ENCODE measurements around the gene RNF111. TPM values are rescaled to one million over a fixed set of nuclear protein-coding genes. Genes with fewer than 3 reads are reported as not detected.
"Not testable (repeated sequence)": the region's sequence is repeated elsewhere in the genome, so short reads cannot be mapped to it uniquely, and the experiment has no call there.

Gene RNF111
- total and polyA plus RNA-seq, 2 donors from 2014 or later: 8.7 to 33.0 TPM

- Histone ChIP-seq H3K27ac (ENCODE audit: low read depth in 2 of 2, low read length in 2 of 2) (no peak overlapping the region), H3K36me3 (ENCODE audit: control insufficient read depth in 2 of 3, insufficient read depth in 3 of 3, low read length in 3 of 3) (peaks cover 7 to 15% (median 8%) of the 10 kb centered on the region in 3 donors), H3K9me3 (ENCODE audit: control insufficient read depth in 2 of 3, insufficient read depth in 1 of 3, low read length in 3 of 3) (no peaks in the 10 kb centered on the region), H3K27me3 (ENCODE audit: control insufficient read depth, insufficient read depth, low read length) (no peaks in the 10 kb centered on the region), H3K4me3 (ENCODE audit: low read length in 3 of 3) (no peak overlapping the region), H3K9ac (ENCODE audit: low read length in 3 of 3) (no peak overlapping the region), H3K4me1 (ENCODE audit: control insufficient read depth in 2 of 3, insufficient read depth in 2 of 3, low read depth in 1 of 3, low read length in 3 of 3) (peaks cover 0 to 3% (median 2%) of the 10 kb centered on the region in 3 donors)
- FAIRE-seq (no peak), DNase-seq (peak in 4 of 5 donors; percentile 16 to 48 (median 34))
- peak; percentile 25 for TF ChIP-seq CTCF (IDR thresholded peaks at IDR 0.05; ENCODE audit: borderline replicate concordance, extremely low read depth, insufficient read depth)
- intact Hi-C loops (cut with DNase I): no loop called here
Observed at GRCh38 chr15:59138243-59138642, 150.8 kb downstream of the RNF111 start.

- no peak overlapping the region for H3K27ac ChIP-seq (ENCODE audit: low read depth in 2 of 2, low read length in 2 of 2)
- intact Hi-C loops (cut with DNase I): no loop called here
- DNase-seq: peak in 1 of 5 donors; percentile 68
Observed at GRCh38 chr15:59140422-59141226, 153.2 kb downstream of the RNF111 start.

GRCh38 chr15:59143281-59143680 lies 155.8 kb downstream of the RNF111 start:
- H3K9ac ChIP-seq (ENCODE audit: low read length in 3 of 3): no peak overlapping the region
- H3K4me3 ChIP-seq (ENCODE audit: low read length in 3 of 3): no peak overlapping the region
- TF ChIP-seq CTCF (IDR thresholded peaks at IDR 0.05; ENCODE audit: borderline replicate concordance, extremely low read depth, insufficient read depth): no peak
- no peaks in the 10 kb centered on the region for H3K27me3 ChIP-seq (ENCODE audit: control insufficient read depth, insufficient read depth, low read length)
- peaks cover 0 to 3% (median 2%) of the 10 kb centered on the region in 3 donors for H3K4me1 ChIP-seq (ENCODE audit: control insufficient read depth in 2 of 3, insufficient read depth in 2 of 3, low read depth in 1 of 3, low read length in 3 of 3)
- H3K27ac ChIP-seq (ENCODE audit: low read depth in 2 of 2, low read length in 2 of 2): no peak overlapping the region
- no peak for DNase-seq
- intact Hi-C loops (cut with DNase I): no loop called here
- no peaks in the 10 kb centered on the region for H3K9me3 ChIP-seq (ENCODE audit: control insufficient read depth in 2 of 3, insufficient read depth in 1 of 3, low read length in 3 of 3)
- no peak for FAIRE-seq
- H3K36me3 ChIP-seq (ENCODE audit: control insufficient read depth in 2 of 3, insufficient read depth in 3 of 3, low read length in 3 of 3): peaks cover 5 to 7% (median 6%) of the 10 kb centered on the region in 3 donors

More at GRCh38 chr15:59140422-59141226, 153.2 kb downstream of the RNF111 start:
- no peak for TF ChIP-seq CTCF (IDR thresholded peaks at IDR 0.05; ENCODE audit: borderline replicate concordance, extremely low read depth, insufficient read depth)
- no peak overlapping the region for H3K9ac ChIP-seq (ENCODE audit: low read length in 3 of 3)
- no peaks in the 10 kb centered on the region for H3K27me3 ChIP-seq (ENCODE audit: control insufficient read depth, insufficient read depth, low read length)
- no peak overlapping the region for H3K4me3 ChIP-seq (ENCODE audit: low read length in 3 of 3)
- H3K4me1 ChIP-seq (ENCODE audit: control insufficient read depth in 2 of 3, insufficient read depth in 2 of 3, low read depth in 1 of 3, low read length in 3 of 3): peaks cover 0 to 3% (median 2%) of the 10 kb centered on the region in 3 donors
- peaks cover 7 to 12% (median 7%) of the 10 kb centered on the region in 3 donors for H3K36me3 ChIP-seq (ENCODE audit: control insufficient read depth in 2 of 3, insufficient read depth in 3 of 3, low read length in 3 of 3)
- no peak for FAIRE-seq
- H3K9me3 ChIP-seq (ENCODE audit: control insufficient read depth in 2 of 3, insufficient read depth in 1 of 3, low read length in 3 of 3): no peaks in the 10 kb centered on the region

GRCh38 chr15:59144594-59144993 lies 157.1 kb downstream of the RNF111 start:
- H3K4me3 ChIP-seq (ENCODE audit: low read length in 3 of 3); H3K27me3 ChIP-seq (ENCODE audit: control insufficient read depth, insufficient read depth, low read length); FAIRE-seq; H3K27ac ChIP-seq (ENCODE audit: low read depth in 2 of 2, low read length in 2 of 2); H3K9me3 ChIP-seq (ENCODE audit: control insufficient read depth in 2 of 3, insufficient read depth in 1 of 3, low read length in 3 of 3); H3K36me3 ChIP-seq (ENCODE audit: control insufficient read depth in 2 of 3, insufficient read depth in 3 of 3, low read length in 3 of 3); H3K9ac ChIP-seq (ENCODE audit: low read length in 3 of 3); H3K4me1 ChIP-seq (ENCODE audit: control insufficient read depth in 2 of 3, insufficient read depth in 2 of 3, low read depth in 1 of 3, low read length in 3 of 3); intact Hi-C loops (cut with DNase I); DNase-seq: not testable (repeated sequence)
